GM18508 (cell line): Measurements from ENCODE around the gene MPPED1.

Experiments used
- ATAC-seq: cut with Tn5 transposase; IDR thresholded peaks from one replicate; pipeline ENCODE4 v1.9.1; 2021; ENCODE audit warnings: moderate number of reproducible peaks; ENCODE audit not compliant: insufficient read depth, unreplicated experiment

MPPED1 gene

GRCh38 chr22:43488031-43488866 lies 76.4 kb downstream of the MPPED1 start:
- no peak for ATAC-seq

- ATAC-seq: no peak
Observed at GRCh38 chr22:43488937-43489336, 77.1 kb downstream of the MPPED1 start.

GRCh38 chr22:43490311-43490710 lies 78.5 kb downstream of the MPPED1 start:
- no peak for ATAC-seq

- no peak for ATAC-seq
Observed at GRCh38 chr22:43491177-43491576, 79.4 kb downstream of the MPPED1 start.

DNA sequence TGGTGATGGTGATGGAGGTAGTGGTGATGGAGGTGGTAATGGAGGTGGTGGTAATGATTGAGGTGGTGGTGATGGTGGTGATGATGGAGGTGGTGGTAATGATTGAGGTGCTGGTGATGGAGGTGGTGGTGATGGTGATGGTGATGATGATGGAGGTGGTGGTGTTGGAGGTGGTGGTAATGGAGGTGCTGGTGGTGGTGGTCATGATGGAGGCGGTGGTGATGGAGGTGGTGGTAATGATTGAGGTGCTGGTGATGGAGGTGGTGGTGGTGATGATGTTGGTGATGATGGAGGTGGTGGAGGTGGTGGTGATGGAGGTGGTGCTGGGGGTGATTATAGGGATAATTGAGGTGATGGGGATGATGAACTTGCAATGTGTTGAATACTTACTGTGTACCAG lies 79.9 kb downstream of the MPPED1 start:
- ATAC-seq: no peak

DNA sequence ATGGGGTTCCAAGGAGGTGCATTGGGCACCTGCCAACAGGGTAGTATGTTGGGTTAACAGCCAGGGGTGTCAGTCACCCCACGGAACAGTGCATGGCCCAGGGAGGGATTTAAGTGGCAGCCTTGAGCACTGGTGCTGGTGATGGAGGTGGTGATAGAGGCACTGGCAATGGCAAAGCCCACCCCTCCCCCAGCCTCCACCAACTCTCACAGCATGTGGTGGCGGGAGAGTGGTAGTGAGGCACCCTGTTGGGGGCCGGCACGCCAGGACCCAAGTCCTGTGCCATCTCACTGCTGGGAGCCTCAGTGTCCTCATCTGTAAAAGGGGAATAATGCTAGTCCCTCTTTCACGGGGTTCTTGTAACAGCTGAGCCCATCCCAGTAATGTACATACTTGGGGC lies 81.5 kb downstream of the MPPED1 start:
- no peak for ATAC-seq

- no peak for ATAC-seq
Observed at GRCh38 chr22:43497956-43498855, 86.4 kb downstream of the MPPED1 start.

DNA sequence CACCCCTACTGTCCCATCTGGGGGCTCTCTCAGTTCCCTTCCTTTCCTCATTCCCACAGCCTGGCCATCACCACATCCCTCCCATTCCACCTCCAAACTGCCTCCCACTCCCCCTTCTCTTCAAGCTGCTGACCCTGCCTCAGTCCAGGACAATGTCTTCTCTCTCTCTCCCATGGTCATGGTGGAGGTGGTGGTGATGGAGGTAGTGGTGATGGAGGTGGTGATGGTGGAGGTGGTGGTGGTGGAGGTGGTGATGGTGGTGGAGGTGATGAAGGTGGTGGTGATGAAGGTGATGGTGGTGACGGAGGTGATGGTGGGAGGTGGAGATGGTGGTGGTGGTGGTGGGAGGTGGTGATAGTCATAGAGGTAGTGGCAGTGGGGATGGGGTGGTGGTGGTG lies 87.0 kb downstream of the MPPED1 start:
- ATAC-seq: no peak

DNA sequence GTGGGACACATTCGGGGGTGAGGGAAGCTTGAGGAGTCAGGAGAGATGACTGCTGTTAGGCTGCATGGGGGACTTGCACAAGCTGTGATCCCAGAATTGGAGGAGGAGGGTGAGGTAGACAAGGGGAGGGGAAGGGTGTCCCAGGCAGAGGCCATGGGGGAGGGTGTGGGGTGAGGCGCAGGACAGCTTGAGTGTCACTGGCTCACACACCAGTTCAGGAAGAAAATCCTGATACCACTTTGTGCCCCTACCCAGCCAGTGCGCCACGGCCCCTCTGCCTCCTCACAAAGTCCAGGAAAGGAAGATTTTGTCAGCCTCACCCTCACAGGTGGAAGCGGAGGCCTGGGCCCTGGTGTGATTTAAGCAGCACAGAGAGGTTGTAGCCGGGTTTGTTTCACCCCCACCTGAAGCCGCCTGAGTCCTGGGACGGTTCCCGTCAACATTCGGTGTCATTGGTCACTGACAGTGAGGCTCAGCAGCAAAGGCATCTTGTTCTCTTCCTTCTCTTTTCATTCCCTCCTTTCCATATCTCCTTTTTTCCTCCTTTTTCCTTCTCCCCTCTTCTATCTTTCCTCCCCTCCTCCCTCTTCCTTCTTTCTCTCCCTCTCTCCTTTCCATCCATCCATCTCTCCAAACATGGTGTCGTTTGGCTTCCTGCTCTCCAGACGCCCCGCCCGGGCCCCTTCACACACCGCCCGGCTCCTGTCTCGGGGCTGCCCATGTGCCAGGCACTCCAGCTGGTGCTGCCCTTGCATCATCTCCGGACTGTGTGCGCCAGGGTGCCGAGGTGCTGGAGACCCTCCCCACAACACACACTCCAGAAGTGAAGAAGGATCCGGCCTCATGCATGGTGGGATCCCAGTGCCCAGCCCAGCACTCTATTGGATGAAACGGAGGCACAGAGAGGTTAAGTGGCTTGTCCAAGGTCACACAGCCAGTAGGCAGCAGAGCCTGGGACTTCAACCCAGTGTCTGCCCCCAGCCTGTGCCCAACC lies 89.3 kb downstream of the MPPED1 start:
- no peak for ATAC-seq

GRCh38 chr22:43501878-43502277 lies 90.1 kb downstream of the MPPED1 start:
- ATAC-seq: no peak

GRCh38 chr22:43502306-43502874 lies 90.6 kb downstream of the MPPED1 start:
- no peak for ATAC-seq

- no peak for ATAC-seq
Observed at GRCh38 chr22:43504068-43504467, 92.3 kb downstream of the MPPED1 start.

DNA sequence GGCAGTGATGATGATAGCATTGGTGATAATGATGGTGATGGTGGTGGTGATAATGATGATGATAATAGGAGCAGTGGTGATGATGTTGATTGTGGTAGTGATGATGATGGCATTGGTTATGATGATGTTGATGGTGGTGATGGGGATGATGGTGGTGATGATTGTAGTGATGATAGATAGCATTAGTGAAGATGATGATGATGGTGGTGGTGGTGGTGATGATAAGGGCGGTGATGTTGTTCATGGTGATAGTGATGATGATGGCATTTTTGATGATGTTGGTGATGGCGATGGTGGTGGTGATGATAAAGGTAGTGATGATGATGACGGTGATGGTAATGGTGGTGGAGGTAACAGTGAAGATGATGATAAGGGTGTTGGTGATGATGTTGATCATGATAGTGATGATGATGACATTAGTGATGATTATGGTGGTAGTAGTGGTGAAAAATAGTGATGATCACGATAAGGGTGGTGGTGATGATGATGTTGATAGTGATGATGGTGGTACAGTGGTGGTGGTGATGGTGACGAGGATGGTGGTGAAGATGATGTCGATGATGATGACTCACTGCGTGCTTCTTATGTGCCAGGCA lies 93.0 kb downstream of the MPPED1 start:
- no peak for ATAC-seq

- no peak for ATAC-seq
Observed at GRCh38 chr22:43505423-43505822, 93.6 kb downstream of the MPPED1 start.

DNA sequence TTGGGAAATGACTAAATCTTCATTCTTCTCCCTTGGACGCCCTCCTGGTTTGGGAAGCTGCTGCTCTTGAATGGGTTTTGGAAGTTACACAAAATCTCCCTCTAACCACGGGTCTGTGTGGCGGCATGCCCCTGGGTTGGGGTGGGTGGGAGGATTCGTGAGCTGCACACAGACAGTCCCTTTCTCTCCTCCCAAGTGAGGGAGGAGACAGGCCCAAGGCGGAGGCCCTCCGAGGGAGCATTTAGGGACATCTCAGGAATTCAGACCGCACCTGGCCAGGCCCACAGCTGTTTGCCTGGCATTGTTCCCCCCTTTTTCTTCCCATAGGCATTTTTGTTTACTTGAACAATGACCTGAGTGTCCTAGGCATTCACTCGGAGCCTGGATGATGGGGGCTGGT lies 94.1 kb downstream of the MPPED1 start:
- ATAC-seq: no peak

- ATAC-seq: no peak
Observed at GRCh38 chr22:43506487-43506886, 94.7 kb downstream of the MPPED1 start.

DNA sequence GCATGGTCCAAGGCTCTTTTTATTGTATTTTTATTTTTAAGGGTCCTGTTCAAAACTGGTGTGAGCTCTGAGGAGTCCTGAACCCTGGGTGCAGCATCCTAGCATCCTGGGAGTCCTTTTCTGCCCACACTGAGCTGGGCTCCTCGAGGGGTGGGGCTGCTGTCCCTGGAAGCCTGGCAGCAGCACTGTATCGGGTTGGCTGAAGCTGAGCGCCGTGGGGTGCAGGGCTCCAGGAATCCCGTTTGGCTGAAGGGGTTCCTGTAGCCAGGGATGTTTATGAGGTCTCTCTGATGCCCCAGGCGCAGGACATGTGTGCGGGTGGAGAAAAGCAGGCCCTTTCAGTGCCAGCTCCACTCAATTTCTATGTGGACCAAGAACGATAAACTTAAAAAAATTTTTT lies 95.4 kb downstream of the MPPED1 start:
- no peak for ATAC-seq

GRCh38 chr22:43508489-43508888 lies 96.7 kb downstream of the MPPED1 start:
- ATAC-seq: no peak

DNA sequence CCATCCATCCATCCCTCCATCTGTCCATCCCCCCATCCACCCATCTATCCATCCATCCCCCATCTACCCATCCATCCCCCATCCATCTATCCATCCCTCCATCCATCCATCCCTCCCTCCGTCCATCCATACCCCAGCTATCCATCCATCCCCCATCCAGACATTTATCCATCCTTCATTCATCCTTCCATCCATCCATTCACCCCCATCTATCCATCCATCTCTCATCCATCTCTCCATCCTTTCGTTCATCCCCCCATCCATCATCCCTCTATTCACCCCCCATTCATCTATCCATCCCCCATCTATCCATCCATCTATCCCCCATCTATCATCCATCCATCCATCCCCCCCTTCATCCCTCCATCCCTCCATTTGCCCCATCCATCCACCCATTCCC lies 97.5 kb downstream of the MPPED1 start:
- ATAC-seq: no peak
